AG10803 (cell line): ENCODE results near the gene SKIC8.

Experiments used
- DNase-seq: peaks from one replicate; pipeline ENCODE4 v3.0.0; 2010; ENCODE audit warnings: low read depth
- H3K4me3 ChIP-seq: 2 replicates; pipeline ENCODE4 v1.5.1; 2011; ENCODE audit warnings: mild to moderate bottlenecking, low read length, control low read depth
- TF ChIP-seq, protein P1 (sequence below): conservative IDR thresholded peaks from 2 replicates; pipeline ENCODE4 v1.5.1; 2011; ENCODE audit warnings: mild to moderate bottlenecking, low read length, control low read depth, inconsistent platforms

The SKIC8 gene

DNA sequence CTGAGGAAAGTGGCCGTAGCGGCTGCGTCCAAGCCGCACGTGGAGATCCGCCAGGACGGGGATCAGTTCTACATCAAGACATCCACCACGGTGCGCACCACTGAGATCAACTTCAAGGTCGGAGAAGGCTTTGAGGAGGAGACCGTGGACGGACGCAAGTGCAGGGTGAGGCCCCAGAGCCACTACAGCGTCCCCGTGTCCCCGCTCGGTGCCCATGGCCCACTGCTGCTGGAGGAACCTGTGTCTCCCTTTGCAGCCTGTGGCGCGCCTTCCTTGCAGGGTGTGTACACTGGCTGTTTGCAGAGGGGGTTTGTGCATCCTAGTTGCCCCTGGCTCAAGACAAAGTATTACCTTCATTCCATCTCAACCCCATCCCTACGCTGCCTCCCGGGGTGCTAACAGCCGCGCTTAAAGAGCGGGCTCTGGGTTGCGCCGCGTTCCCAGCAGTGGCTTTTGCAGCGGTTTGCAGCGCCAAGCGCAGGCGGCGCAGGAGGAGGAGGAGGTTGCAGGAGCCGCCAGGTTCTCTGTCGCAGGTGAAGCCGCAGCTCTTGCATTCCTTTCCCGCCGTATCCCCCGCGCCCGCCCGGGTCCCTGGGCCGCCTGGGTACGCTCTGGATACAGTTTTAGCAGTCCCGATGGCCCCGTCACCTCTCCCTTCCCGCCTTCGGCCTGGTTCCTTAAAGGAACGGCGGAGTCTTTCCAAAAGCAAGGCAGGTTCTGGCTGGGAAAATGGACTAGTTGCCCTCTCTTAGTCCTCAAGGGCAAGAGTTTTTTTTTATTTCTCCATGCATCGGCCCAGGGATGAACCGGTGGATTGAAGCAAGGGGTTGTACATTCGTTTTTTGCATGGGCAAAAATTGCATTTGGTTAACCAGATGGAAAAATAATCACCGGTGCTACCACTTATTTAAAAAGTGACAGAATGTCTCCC, 41.9 kb upstream of the SKIC8 start:
- no peak overlapping the region for H3K4me3 ChIP-seq
- TF ChIP-seq, protein P1, sequence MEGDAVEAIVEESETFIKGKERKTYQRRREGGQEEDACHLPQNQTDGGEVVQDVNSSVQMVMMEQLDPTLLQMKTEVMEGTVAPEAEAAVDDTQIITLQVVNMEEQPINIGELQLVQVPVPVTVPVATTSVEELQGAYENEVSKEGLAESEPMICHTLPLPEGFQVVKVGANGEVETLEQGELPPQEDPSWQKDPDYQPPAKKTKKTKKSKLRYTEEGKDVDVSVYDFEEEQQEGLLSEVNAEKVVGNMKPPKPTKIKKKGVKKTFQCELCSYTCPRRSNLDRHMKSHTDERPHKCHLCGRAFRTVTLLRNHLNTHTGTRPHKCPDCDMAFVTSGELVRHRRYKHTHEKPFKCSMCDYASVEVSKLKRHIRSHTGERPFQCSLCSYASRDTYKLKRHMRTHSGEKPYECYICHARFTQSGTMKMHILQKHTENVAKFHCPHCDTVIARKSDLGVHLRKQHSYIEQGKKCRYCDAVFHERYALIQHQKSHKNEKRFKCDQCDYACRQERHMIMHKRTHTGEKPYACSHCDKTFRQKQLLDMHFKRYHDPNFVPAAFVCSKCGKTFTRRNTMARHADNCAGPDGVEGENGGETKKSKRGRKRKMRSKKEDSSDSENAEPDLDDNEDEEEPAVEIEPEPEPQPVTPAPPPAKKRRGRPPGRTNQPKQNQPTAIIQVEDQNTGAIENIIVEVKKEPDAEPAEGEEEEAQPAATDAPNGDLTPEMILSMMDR = no peak
- no peak for DNase-seq

DNA sequence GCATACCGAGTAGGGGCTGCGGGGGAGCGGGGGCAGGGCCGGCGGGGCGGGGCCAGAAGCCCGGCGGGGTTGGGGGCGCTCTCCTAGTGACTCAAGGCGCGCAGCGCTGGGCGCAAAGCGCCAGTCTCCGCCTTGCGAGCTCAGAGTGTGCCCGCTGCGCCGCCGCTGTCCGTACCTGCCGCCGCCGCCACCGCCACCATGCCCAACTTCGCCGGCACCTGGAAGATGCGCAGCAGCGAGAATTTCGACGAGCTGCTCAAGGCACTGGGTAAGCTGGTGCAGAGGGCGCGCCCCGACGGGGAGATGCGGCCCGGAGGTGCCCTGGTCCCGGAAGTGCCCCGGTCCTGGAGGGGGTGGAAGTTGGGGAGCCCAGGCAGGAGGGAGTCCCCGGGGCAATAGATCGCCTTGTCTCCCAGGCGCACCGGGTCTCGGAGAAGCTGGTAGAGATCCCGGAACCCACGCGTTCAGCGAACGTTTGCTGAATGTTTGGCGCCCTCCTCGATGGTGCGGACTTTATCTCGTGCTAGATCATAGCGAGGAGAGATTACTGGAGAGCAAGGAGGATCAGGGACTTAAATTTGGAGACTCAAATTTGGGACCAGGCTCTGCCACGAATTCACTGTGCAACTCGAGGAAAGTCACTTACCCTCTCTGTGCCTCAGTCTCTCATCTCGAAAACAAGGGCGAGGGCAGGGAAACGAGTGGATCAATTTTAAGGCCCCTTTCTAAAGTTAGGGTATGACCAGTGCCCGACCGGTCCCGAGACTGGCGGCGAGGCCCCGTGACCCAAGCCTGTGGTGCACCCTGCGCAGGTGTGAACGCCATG, 41.0 kb upstream of the SKIC8 start, which contains the start of gene CRABP1:
CRABP1 (plus strand) TSS at position 123 of the 826 bp plus-strand sequence; CDS start at position 199, 76 bp downstream.
- DNase-seq = no peak
- TF ChIP-seq, protein P1 = no peak
- no peak within 1 kb of the TSS for H3K4me3 ChIP-seq

DNA sequence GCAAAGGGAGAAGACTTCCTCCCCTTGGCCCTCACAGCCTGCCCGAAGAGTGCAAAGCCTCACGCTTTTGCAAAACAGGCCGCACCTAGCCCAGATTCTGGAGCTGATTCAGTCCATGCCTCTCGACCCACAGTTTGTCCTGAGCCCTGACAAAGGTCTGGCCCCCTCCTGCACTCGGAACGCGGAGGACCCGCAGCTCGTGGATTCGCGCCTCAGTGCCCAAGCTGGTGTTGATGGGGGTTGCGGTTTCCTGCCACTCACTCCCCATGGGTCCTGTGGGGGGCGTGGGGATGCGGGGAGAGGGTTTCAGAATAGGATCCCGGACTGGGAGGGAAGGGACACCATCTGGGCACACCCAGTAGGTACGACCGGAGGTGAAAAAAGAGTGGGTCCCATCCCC, 40.1 kb upstream of the SKIC8 start:
- no peak overlapping the region for H3K4me3 ChIP-seq
- TF ChIP-seq, protein P1 = no peak
- no peak for DNase-seq

DNA sequence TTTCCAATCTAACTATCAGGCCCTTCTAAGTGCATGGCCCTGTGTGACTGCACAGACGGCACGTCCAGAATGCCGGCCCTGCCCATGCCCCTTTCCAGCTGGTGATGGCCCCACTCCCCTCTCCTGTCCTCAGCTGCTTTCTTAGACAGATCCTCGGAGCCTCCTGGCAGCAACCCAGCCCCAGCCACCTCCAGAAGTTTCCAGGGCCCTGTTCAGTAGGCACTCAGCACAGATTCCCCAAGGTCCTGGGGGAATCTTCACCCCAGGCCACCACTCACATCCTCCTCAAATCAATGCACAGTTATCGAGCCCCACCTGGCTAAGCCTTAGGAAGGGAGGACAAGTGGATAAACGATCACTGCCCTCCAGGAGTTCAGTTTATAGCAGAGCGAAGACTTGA, 39.4 kb upstream of the SKIC8 start:
- no peak for DNase-seq
- H3K4me3 ChIP-seq = no peak overlapping the region
- TF ChIP-seq, protein P1 = no peak

DNA sequence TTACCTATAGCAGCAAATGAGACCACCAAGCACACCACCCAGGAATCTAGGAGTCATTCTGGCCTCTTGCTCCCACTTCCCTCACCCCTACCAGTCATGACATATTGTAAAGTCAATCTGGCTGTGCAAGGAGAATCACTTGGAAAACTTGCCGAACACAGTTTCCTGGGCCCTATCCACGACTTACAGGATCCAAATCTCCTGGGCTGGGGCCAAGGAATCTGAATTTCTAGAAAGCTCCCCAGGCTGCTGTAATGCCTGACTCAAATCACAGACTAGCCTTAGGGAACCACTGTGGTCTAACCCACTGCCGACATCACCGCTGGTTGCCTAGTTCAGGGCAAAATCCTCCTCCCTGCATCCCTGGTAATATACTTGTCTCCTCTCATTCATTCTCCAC, 36.6 kb upstream of the SKIC8 start:
- no peak overlapping the region for H3K4me3 ChIP-seq
- no peak for DNase-seq
- TF ChIP-seq, protein P1 = no peak

DNA sequence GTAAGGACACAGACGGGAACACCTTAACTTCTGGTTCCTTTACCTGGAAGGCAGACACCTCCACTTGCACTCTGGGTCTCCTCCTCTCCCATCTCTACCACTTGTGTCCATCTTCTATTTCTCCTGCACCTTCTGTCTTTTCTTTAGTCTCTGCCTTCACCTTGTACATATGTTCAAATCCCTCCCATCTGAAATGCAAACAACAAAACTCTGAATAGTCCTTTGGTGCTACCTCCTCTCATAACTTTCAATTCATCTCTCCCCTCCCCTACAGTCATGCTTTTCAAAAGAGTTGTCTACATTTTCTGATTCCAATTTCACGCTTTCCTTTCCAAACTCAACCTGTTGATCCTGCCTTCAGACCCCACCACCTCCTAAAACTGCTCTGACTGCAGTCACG, 35.4 kb upstream of the SKIC8 start:
- TF ChIP-seq, protein P1 = no peak
- DNase-seq = no peak
- no peak overlapping the region for H3K4me3 ChIP-seq
